IMR-90 (cell line): Measurements from ENCODE around the gene ATXN10.

Experiments
- POLR2A ChIP-seq: IDR thresholded peaks from 2 replicates; pipeline ENCODE4 v1.6.1; 2012; ENCODE audit warnings: mild to moderate bottlenecking, low read depth, low read length
- RCOR1 ChIP-seq: IDR thresholded peaks from 2 replicates; pipeline ENCODE4 v1.6.1; 2012; ENCODE audit warnings: mild to moderate bottlenecking, low read length, improper control_type of control experiment; ENCODE audit not compliant: insufficient replicate concordance
- TF ChIP-seq, protein P1 (sequence below): conservative IDR thresholded peaks from 2 replicates; pipeline ENCODE4 v1.5.1; 2012; ENCODE audit warnings: mild to moderate bottlenecking, low read depth, low read length, improper control_type of control experiment
- TF ChIP-seq, protein P2 (sequence below): fragments of 150-350 bp; IDR thresholded peaks from 2 replicates; pipeline ENCODE4 v1.6.1; 2017; ENCODE audit warnings: mild to moderate bottlenecking, antibody characterized with exemption, low read length, low read depth

DNA sequence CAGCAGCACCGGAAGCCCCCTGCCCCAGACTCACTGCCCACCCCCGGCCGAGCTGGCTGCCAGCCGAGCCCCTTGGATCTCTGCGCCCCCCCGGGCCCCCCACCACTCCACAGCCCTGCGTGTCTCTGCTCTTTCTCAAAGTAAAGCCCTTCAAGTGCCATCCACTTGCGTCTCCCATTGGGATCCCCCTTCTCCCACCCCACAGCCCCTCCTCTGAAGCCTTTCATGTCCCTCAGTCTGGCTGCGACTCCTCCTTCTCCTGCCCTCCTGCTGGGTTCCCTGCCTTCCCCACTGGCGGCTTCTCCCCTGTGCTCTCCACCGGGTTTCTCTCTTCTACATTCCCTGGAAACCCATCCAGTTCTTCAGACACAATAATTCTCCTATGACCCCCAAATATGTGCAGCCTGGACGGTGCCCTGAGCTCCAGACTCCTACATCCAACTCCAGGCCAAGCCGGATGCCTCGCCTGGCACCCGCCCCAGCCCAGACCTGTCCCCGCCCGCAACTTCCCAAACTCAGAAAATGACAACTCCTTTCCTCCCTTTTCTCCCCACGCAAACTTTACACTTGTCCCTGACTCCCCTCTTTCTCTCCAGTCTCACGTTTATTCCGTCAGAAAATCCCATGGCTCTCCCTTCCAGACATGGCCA lies 196.4 kb downstream of the ATXN10 start:
- TF ChIP-seq RCOR1 (no peak), POLR2A (no peak)
- TF ChIP-seq, protein P1, sequence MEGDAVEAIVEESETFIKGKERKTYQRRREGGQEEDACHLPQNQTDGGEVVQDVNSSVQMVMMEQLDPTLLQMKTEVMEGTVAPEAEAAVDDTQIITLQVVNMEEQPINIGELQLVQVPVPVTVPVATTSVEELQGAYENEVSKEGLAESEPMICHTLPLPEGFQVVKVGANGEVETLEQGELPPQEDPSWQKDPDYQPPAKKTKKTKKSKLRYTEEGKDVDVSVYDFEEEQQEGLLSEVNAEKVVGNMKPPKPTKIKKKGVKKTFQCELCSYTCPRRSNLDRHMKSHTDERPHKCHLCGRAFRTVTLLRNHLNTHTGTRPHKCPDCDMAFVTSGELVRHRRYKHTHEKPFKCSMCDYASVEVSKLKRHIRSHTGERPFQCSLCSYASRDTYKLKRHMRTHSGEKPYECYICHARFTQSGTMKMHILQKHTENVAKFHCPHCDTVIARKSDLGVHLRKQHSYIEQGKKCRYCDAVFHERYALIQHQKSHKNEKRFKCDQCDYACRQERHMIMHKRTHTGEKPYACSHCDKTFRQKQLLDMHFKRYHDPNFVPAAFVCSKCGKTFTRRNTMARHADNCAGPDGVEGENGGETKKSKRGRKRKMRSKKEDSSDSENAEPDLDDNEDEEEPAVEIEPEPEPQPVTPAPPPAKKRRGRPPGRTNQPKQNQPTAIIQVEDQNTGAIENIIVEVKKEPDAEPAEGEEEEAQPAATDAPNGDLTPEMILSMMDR = no peak
- TF ChIP-seq, protein P2, sequence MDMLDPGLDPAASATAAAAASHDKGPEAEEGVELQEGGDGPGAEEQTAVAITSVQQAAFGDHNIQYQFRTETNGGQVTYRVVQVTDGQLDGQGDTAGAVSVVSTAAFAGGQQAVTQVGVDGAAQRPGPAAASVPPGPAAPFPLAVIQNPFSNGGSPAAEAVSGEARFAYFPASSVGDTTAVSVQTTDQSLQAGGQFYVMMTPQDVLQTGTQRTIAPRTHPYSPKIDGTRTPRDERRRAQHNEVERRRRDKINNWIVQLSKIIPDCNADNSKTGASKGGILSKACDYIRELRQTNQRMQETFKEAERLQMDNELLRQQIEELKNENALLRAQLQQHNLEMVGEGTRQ = no peak
